Measurements from ENCODE around the gene MEG3. TPM values are rescaled to one million over a fixed set of nuclear protein-coding genes. Genes with fewer than 3 reads are reported as not detected.

MEG3 gene
- total RNA-seq, 2 donors from 2014 or later, result 5.3 to 15.3 TPM

GRCh38 chr14:100872259-100873095, 46.6 kb downstream of the MEG3 start:
- H3K27ac Mint-ChIP-seq, result no peak overlapping the region
- peaks cover 7% of the 10 kb centered on the region for H3K9me3 Mint-ChIP-seq
- 90 to 92% methylated on average over 14 to 15 of the region's 15 CpGs for WGBS, 2 experiments (ENCODE audit: insufficient coverage in 1 of 2, insufficient read length in 1 of 2)
- H3K27me3 ChIP-seq (ENCODE audit: control insufficient read depth, insufficient read depth, low read length, poor library complexity, severe bottlenecking), result no peaks in the 10 kb centered on the region
- H3K27ac ChIP-seq (ENCODE audit: low read depth, low read length), result no peak overlapping the region
- no peak for DNase-seq
- TF ChIP-seq, protein P1, sequence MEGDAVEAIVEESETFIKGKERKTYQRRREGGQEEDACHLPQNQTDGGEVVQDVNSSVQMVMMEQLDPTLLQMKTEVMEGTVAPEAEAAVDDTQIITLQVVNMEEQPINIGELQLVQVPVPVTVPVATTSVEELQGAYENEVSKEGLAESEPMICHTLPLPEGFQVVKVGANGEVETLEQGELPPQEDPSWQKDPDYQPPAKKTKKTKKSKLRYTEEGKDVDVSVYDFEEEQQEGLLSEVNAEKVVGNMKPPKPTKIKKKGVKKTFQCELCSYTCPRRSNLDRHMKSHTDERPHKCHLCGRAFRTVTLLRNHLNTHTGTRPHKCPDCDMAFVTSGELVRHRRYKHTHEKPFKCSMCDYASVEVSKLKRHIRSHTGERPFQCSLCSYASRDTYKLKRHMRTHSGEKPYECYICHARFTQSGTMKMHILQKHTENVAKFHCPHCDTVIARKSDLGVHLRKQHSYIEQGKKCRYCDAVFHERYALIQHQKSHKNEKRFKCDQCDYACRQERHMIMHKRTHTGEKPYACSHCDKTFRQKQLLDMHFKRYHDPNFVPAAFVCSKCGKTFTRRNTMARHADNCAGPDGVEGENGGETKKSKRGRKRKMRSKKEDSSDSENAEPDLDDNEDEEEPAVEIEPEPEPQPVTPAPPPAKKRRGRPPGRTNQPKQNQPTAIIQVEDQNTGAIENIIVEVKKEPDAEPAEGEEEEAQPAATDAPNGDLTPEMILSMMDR (conservative IDR thresholded peaks at IDR 0.05), result no peak
- H3K4me3 ChIP-seq (ENCODE audit: low read length), result no peak overlapping the region
- peaks cover 16% of the 10 kb centered on the region for H3K27me3 Mint-ChIP-seq (ENCODE audit: insufficient read depth)
- H3K4me1 Mint-ChIP-seq, result peaks cover 2% of the 10 kb centered on the region
- H3K9ac ChIP-seq (ENCODE audit: extremely low read depth, low read length, poor library complexity, severe bottlenecking), result no peak overlapping the region
- H3K4me1 ChIP-seq (ENCODE audit: control insufficient read depth, insufficient read depth, low read length), result no peaks in the 10 kb centered on the region
- no peaks in the 10 kb centered on the region for H3K36me3 ChIP-seq (ENCODE audit: control insufficient read depth, insufficient read depth, low read length)
- no peaks in the 10 kb centered on the region for H3K9me3 ChIP-seq (ENCODE audit: control insufficient read depth, low read length)
- no peak overlapping the region for H3K4me3 Mint-ChIP-seq
- H3K36me3 Mint-ChIP-seq (ENCODE audit: low read depth), result no peaks in the 10 kb centered on the region

- H3K4me3 ChIP-seq (ENCODE audit: low read length), result no peak overlapping the region
Measured at GRCh38 chr14:100873096-100873482, 47.2 kb downstream of the MEG3 start.

DNA sequence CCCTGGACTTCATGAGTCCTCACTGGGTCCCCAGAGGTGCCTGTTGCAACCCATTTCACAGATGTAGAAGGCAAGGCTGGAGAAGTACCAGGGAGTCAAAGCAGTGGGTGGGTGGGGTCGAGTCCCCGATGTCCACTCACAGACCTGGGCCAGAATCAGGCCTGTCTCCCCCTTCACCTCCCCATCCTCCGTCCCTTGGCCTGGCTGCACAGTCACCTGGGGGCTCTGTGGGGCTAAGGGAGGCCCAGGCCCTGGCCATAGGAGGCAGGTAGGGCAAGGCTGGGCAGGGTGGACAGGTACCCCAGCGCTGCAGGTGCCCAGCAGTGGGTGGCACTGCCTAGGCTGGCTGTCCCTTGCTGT, 48.1 kb downstream of the MEG3 start:
- no peaks in the 10 kb centered on the region for H3K27me3 ChIP-seq (ENCODE audit: control insufficient read depth, insufficient read depth, low read length, poor library complexity, severe bottlenecking)
- no peaks in the 10 kb centered on the region for H3K9me3 ChIP-seq (ENCODE audit: control insufficient read depth, low read length)
- DNase-seq, result no peak
- WGBS, 2 experiments (ENCODE audit: insufficient coverage in 1 of 2, insufficient read length in 1 of 2), result 94% methylated on average over 3 of the region's 4 CpGs; no CpG with 5 or more reads in 1 of the 2 experiments
- Mint-ChIP-seq H3K36me3 (ENCODE audit: low read depth) (no peaks in the 10 kb centered on the region), H3K4me1 (peaks cover 2% of the 10 kb centered on the region), H3K27ac (no peak overlapping the region), H3K9me3 (peaks cover 7% of the 10 kb centered on the region), H3K4me3 (no peak overlapping the region), H3K27me3 (ENCODE audit: insufficient read depth) (peaks cover 16% of the 10 kb centered on the region)
- no peak overlapping the region for H3K9ac ChIP-seq (ENCODE audit: extremely low read depth, low read length, poor library complexity, severe bottlenecking)
- TF ChIP-seq, protein P1 (conservative IDR thresholded peaks at IDR 0.05), result no peak
- no peaks in the 10 kb centered on the region for H3K36me3 ChIP-seq (ENCODE audit: control insufficient read depth, insufficient read depth, low read length)
- no peak overlapping the region for H3K27ac ChIP-seq (ENCODE audit: low read depth, low read length)
- no peaks in the 10 kb centered on the region for H3K4me1 ChIP-seq (ENCODE audit: control insufficient read depth, insufficient read depth, low read length)
- H3K4me3 ChIP-seq (ENCODE audit: low read length), result no peak overlapping the region

More at GRCh38 chr14:100873096-100873482, 47.2 kb downstream of the MEG3 start:
- 49% methylated on average over 3 of the region's 3 CpGs; no CpG with 5 or more reads in 1 of the 2 experiments for WGBS, 2 experiments (ENCODE audit: insufficient coverage in 1 of 2, insufficient read length in 1 of 2)
- H3K36me3 ChIP-seq (ENCODE audit: control insufficient read depth, insufficient read depth, low read length), result no peaks in the 10 kb centered on the region
- H3K27ac ChIP-seq (ENCODE audit: low read depth, low read length), result no peak overlapping the region
- peaks cover 16% of the 10 kb centered on the region for H3K27me3 Mint-ChIP-seq (ENCODE audit: insufficient read depth)
- H3K36me3 Mint-ChIP-seq (ENCODE audit: low read depth), result no peaks in the 10 kb centered on the region
- H3K4me1 ChIP-seq (ENCODE audit: control insufficient read depth, insufficient read depth, low read length), result no peaks in the 10 kb centered on the region
- H3K27me3 ChIP-seq (ENCODE audit: control insufficient read depth, insufficient read depth, low read length, poor library complexity, severe bottlenecking), result no peaks in the 10 kb centered on the region
- no peak overlapping the region for H3K9ac ChIP-seq (ENCODE audit: extremely low read depth, low read length, poor library complexity, severe bottlenecking)
- peaks cover 7% of the 10 kb centered on the region for H3K9me3 Mint-ChIP-seq
- peaks cover 2% of the 10 kb centered on the region for H3K4me1 Mint-ChIP-seq
- H3K9me3 ChIP-seq (ENCODE audit: control insufficient read depth, low read length), result no peaks in the 10 kb centered on the region
- H3K27ac Mint-ChIP-seq, result no peak overlapping the region
- TF ChIP-seq, protein P1 (conservative IDR thresholded peaks at IDR 0.05), result no peak
- no peak overlapping the region for H3K4me3 Mint-ChIP-seq
- DNase-seq, result no peak
